ENCODE data around the gene COL25A1.
"Not testable (repeated sequence)": the region's sequence is repeated elsewhere in the genome, so short reads cannot be mapped to it uniquely, and the experiment has no call there.

COL25A1 gene

GRCh38 chr4:109121561-109121960 is 180.9 kb downstream of the COL25A1 start:
- no peak for DNase-seq (ENCODE audit: low spot score)
- no peak for TF ChIP-seq CTCF (IDR thresholded peaks at IDR 0.05; ENCODE audit: extremely low read depth, missing control alignments)

- no peak for DNase-seq (ENCODE audit: low spot score)
Observed at GRCh38 chr4:109119852-109120251, 182.6 kb downstream of the COL25A1 start.

GRCh38 chr4:109118635-109119034 is 183.8 kb downstream of the COL25A1 start:
- TF ChIP-seq CTCF (IDR thresholded peaks at IDR 0.05; ENCODE audit: extremely low read depth, missing control alignments) = no peak
- DNase-seq (ENCODE audit: low spot score) = no peak

More at GRCh38 chr4:109119852-109120251, 182.6 kb downstream of the COL25A1 start:
- TF ChIP-seq CTCF (IDR thresholded peaks at IDR 0.05; ENCODE audit: extremely low read depth, missing control alignments) = no peak

- TF ChIP-seq CTCF (IDR thresholded peaks at IDR 0.05; ENCODE audit: extremely low read depth, missing control alignments) = no peak
- no peak for DNase-seq (ENCODE audit: low spot score)
Observed at GRCh38 chr4:109114501-109114900, 188.0 kb downstream of the COL25A1 start.

- no peak for DNase-seq (ENCODE audit: low spot score)
- no peak for TF ChIP-seq CTCF (IDR thresholded peaks at IDR 0.05; ENCODE audit: extremely low read depth, missing control alignments)
Observed at GRCh38 chr4:109113521-109113920, 188.9 kb downstream of the COL25A1 start.

GRCh38 chr4:109111031-109111430 is 191.4 kb downstream of the COL25A1 start:
- TF ChIP-seq CTCF (IDR thresholded peaks at IDR 0.05; ENCODE audit: extremely low read depth, missing control alignments) = no peak
- no peak for DNase-seq (ENCODE audit: low spot score)

- DNase-seq (ENCODE audit: low spot score) = not testable (repeated sequence)
Observed at GRCh38 chr4:109108215-109108614, 194.2 kb downstream of the COL25A1 start.

GRCh38 chr4:109094056-109094455 is 208.4 kb downstream of the COL25A1 start:
- DNase-seq (ENCODE audit: low spot score) = no peak
- no peak for TF ChIP-seq CTCF (IDR thresholded peaks at IDR 0.05; ENCODE audit: extremely low read depth, missing control alignments)
